Trophoblast cell (in vitro differentiated cells and primary cell): ENCODE measurements around the gene LAMP1.
A peak's percentile ranks its signal among the peaks of the same experiment; 100 is the strongest.
"Not testable (repeated sequence)": the region's sequence is repeated elsewhere in the genome, so short reads cannot be mapped to it uniquely, and the experiment has no call there.

Experiments used
- DNase-seq, 2 donors: peaks; one replicate each; pipeline ENCODE4 v3.0.0-alpha.2; 2016
- H2AFZ ChIP-seq: 2 replicates; pipeline ENCODE4 v1.6.1; 2013; ENCODE audit warnings: low read length, moderate library complexity, mild to moderate bottlenecking; ENCODE audit not compliant: insufficient read depth, poor library complexity
- H2AK5ac ChIP-seq: 2 replicates; pipeline ENCODE4 v1.6.1; 2013; ENCODE audit warnings: mild to moderate bottlenecking, low read length
- H2BK120ac ChIP-seq: 2 replicates; pipeline ENCODE4 v1.6.1; 2013; ENCODE audit warnings: low read length, mild to moderate bottlenecking, moderate library complexity; ENCODE audit not compliant: insufficient read depth, poor library complexity
- H2BK12ac ChIP-seq: 2 replicates; pipeline ENCODE4 v1.6.1; 2013; ENCODE audit warnings: mild to moderate bottlenecking, low read length, moderate library complexity
- H2BK5ac ChIP-seq: 2 replicates; pipeline ENCODE4 v1.6.1; 2013; ENCODE audit warnings: low read length, low read depth, moderate library complexity, mild to moderate bottlenecking; ENCODE audit not compliant: poor library complexity
- H3K14ac ChIP-seq: 2 replicates; pipeline ENCODE4 v1.6.1; 2013; ENCODE audit warnings: mild to moderate bottlenecking, low read length
- H3K18ac ChIP-seq: 2 replicates; pipeline ENCODE4 v1.6.1; 2013; ENCODE audit warnings: mild to moderate bottlenecking, low read length
- H3K23ac ChIP-seq: 2 replicates; pipeline ENCODE4 v1.6.1; 2013; ENCODE audit warnings: low read length
- H3K27ac ChIP-seq: 2 replicates; pipeline ENCODE4 v1.5.1; 2013; ENCODE audit warnings: low read depth, mild to moderate bottlenecking, inconsistent platforms, low read length, moderate library complexity
- H3K27me3 ChIP-seq: 2 replicates; pipeline ENCODE4 v1.6.1; 2013; ENCODE audit warnings: inconsistent platforms, mild to moderate bottlenecking, low read length, moderate library complexity; ENCODE audit not compliant: insufficient read depth
- H3K36me3 ChIP-seq, 2 experiments: 1 replicate in 1 of 2; 2 replicates in 1 of 2; pipeline ENCODE4 v1.6.1; 2013; ENCODE audit warnings: low read length in 2 of 2, mild to moderate bottlenecking in 2 of 2, moderate library complexity in 1 of 2; ENCODE audit not compliant: insufficient read depth in 2 of 2, control insufficient read depth in 1 of 2
- H3K4ac ChIP-seq: 2 replicates; pipeline ENCODE4 v1.6.1; 2013; ENCODE audit warnings: low read depth, mild to moderate bottlenecking, low read length, moderate library complexity
- H3K4me1 ChIP-seq, 2 experiments: 1 replicate in 1 of 2; 2 replicates in 1 of 2; pipeline ENCODE4 v1.6.1; 2013; ENCODE audit warnings: low read length in 2 of 2, mild to moderate bottlenecking in 2 of 2, moderate library complexity in 1 of 2; ENCODE audit not compliant: insufficient read depth in 2 of 2, control insufficient read depth in 1 of 2
- H3K4me2 ChIP-seq: 2 replicates; pipeline ENCODE4 v1.6.1; 2013; ENCODE audit warnings: inconsistent platforms, mild to moderate bottlenecking, low read length, moderate library complexity
- H3K4me3 ChIP-seq: 2 replicates; pipeline ENCODE4 v1.5.1; 2013; ENCODE audit warnings: mild to moderate bottlenecking, low read depth, low read length, inconsistent platforms
- H3K79me1 ChIP-seq: one replicate; pipeline ENCODE4 v1.6.1; 2013; ENCODE audit warnings: low read length
- H3K79me2 ChIP-seq: 2 replicates; pipeline ENCODE4 v1.6.1; 2013; ENCODE audit warnings: low read length, mild to moderate bottlenecking; ENCODE audit not compliant: control insufficient read depth, insufficient read depth, poor library complexity
- H3K9ac ChIP-seq: 2 replicates; pipeline ENCODE4 v1.6.1; 2013; ENCODE audit warnings: mild to moderate bottlenecking, low read length
- H3K9me3 ChIP-seq: 2 replicates; pipeline ENCODE4 v1.6.1; 2013; ENCODE audit warnings: low read depth, mild to moderate bottlenecking, control low read depth, inconsistent platforms, low read length; ENCODE audit not compliant: insufficient read depth
- H4K12ac ChIP-seq: 2 replicates; pipeline ENCODE4 v1.6.1; 2013; ENCODE audit warnings: low read depth, mild to moderate bottlenecking, low read length, moderate library complexity
- H4K8ac ChIP-seq: 2 replicates; pipeline ENCODE4 v1.6.1; 2013; ENCODE audit warnings: low read depth, mild to moderate bottlenecking, low read length, moderate library complexity
- H4K91ac ChIP-seq: one replicate; pipeline ENCODE4 v1.6.1; 2013; ENCODE audit warnings: low read depth, mild to moderate bottlenecking, low read length, moderate library complexity
- WGBS: extraction: QIAGEN DNeasy Blood & Tissue Kit; methylation state at CpG from one replicate; pipeline ENCODE4 v1.1.7; 2013; ENCODE audit warnings: missing lambda C conversion rate; ENCODE audit not compliant: insufficient read length, insufficient coverage; ENCODE audit errors: extremely low coverage; 5-methylcytosine and 5-hydroxymethylcytosine counted together

LAMP1 gene

GRCh38 chr13:113260996-113261395 is 36.0 kb upstream of the LAMP1 start:
- Histone ChIP-seq H3K36me3 (peaks cover 29 to 38% of the 10 kb centered on the region in 2 experiments), H3K4ac (no peak overlapping the region), H3K14ac (no peak overlapping the region), H3K4me2 (no peak overlapping the region), H3K79me2 (no peaks in the 10 kb centered on the region), H2BK12ac (no peak overlapping the region), H3K4me3 (no peak overlapping the region), H3K4me1 (no peaks in the 10 kb centered on the region), H3K27me3 (no peaks in the 10 kb centered on the region), H2BK5ac (no peak overlapping the region), H2AK5ac (no peak overlapping the region), H2BK120ac (no peak overlapping the region), H3K9ac (no peak overlapping the region), H3K27ac (no peak overlapping the region), H3K23ac (no peak overlapping the region), H4K12ac (no peak overlapping the region), H4K8ac (no peak overlapping the region), H4K91ac (no peak overlapping the region), H2AFZ (no peak overlapping the region), H3K9me3 (no peaks in the 10 kb centered on the region), H3K18ac (no peak overlapping the region), H3K79me1 (no peaks in the 10 kb centered on the region)
- no CpG with 5 or more reads among the region's 13 CpGs for WGBS
- no peak for DNase-seq

DNA sequence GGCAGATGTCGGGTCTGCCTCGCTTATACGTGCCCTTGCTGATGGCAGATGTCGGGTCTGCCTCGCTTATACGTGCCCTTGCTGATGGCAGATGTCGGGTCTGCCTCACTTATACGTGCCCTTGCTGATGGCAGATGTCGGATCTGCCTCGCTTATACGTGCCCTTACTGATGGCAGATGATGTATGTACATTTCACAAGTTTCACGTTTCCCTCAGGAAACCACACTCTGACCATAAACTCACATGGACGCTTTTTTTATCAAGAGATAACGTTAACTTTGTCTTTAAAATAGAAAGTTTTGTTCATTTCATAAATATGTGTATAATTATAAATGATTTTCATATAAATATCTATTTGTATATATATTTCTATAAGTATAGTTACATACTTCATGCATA is 34.0 kb upstream of the LAMP1 start:
- not testable (repeated sequence) for H3K79me2 ChIP-seq, H3K4ac ChIP-seq, H2AK5ac ChIP-seq, H2BK12ac ChIP-seq, H4K12ac ChIP-seq, H2AFZ ChIP-seq, H3K27me3 ChIP-seq, H3K23ac ChIP-seq, H3K18ac ChIP-seq, H3K27ac ChIP-seq, H3K14ac ChIP-seq, DNase-seq, H3K79me1 ChIP-seq, H3K4me3 ChIP-seq, H3K9ac ChIP-seq, H2BK5ac ChIP-seq, H2BK120ac ChIP-seq, H3K4me2 ChIP-seq, H3K4me1 ChIP-seq, H3K9me3 ChIP-seq, H4K91ac ChIP-seq, H4K8ac ChIP-seq
- peaks cover 27 to 33% of the 10 kb centered on the region in 2 experiments for H3K36me3 ChIP-seq
- WGBS = no CpG with 5 or more reads among the region's 14 CpGs

GRCh38 chr13:113267642-113268405 is 29.2 kb upstream of the LAMP1 start:
- H2BK5ac ChIP-seq = no peak overlapping the region
- no peak overlapping the region for H4K12ac ChIP-seq
- no peak for DNase-seq
- H3K27ac ChIP-seq = no peak overlapping the region
- no peak overlapping the region for H3K14ac ChIP-seq
- no peaks in the 10 kb centered on the region for H3K79me1 ChIP-seq
- no peak overlapping the region for H2AFZ ChIP-seq
- H2BK120ac ChIP-seq = no peak overlapping the region
- peaks cover 12 to 15% of the 10 kb centered on the region in 2 experiments for H3K36me3 ChIP-seq
- WGBS = no CpG with 5 or more reads among the region's 20 CpGs
- peaks cover 2% of the 10 kb centered on the region for H3K9me3 ChIP-seq
- H3K4me3 ChIP-seq = peak overlapping the region; percentile 53
- H3K27me3 ChIP-seq = no peaks in the 10 kb centered on the region
- H2BK12ac ChIP-seq = no peak overlapping the region
- no peak overlapping the region for H4K8ac ChIP-seq
- H3K23ac ChIP-seq = no peak overlapping the region
- no peaks in the 10 kb centered on the region for H3K79me2 ChIP-seq
- no peak overlapping the region for H3K4ac ChIP-seq
- H2AK5ac ChIP-seq = no peak overlapping the region
- H3K18ac ChIP-seq = no peak overlapping the region
- H3K9ac ChIP-seq = no peak overlapping the region
- no peak overlapping the region for H4K91ac ChIP-seq
- H3K4me1 ChIP-seq = no peaks in the 10 kb centered on the region
- H3K4me2 ChIP-seq = no peak overlapping the region

GRCh38 chr13:113272031-113272430 is 25.0 kb upstream of the LAMP1 start:
- Histone ChIP-seq H3K4ac (no peak overlapping the region), H3K4me2 (no peak overlapping the region), H2AFZ (no peak overlapping the region), H3K79me2 (no peaks in the 10 kb centered on the region), H3K36me3 (peaks cover 5% of the 10 kb centered on the region in 2 experiments), H4K12ac (no peak overlapping the region), H3K79me1 (peaks cover 8% of the 10 kb centered on the region), H2BK120ac (no peak overlapping the region), H3K9me3 (peaks cover 2% of the 10 kb centered on the region), H3K9ac (no peak overlapping the region), H3K18ac (no peak overlapping the region), H3K27me3 (no peaks in the 10 kb centered on the region), H4K8ac (no peak overlapping the region), H3K4me1 (peaks cover 10 to 24% of the 10 kb centered on the region in 2 experiments), H4K91ac (no peak overlapping the region), H3K4me3 (no peak overlapping the region), H3K23ac (no peak overlapping the region), H3K14ac (no peak overlapping the region), H2BK5ac (no peak overlapping the region), H3K27ac (no peak overlapping the region), H2AK5ac (no peak overlapping the region), H2BK12ac (no peak overlapping the region)
- DNase-seq = no peak
- no CpG with 5 or more reads among the region's 2 CpGs for WGBS
